GM12878 (cell line): ENCODE measurements around the gene TLX2.

Experiments
- CTCF ChIP-seq, 3 experiments: IDR thresholded peaks in 2 of 3; conservative IDR thresholded peaks in 1 of 3; 2 replicates each; pipeline ENCODE4 v1.5.1; 2011; ENCODE audit warnings: low read depth in 3 of 3, low read length in 3 of 3, mild to moderate bottlenecking in 3 of 3, control low read depth in 2 of 3, moderate library complexity in 2 of 3, inconsistent platforms in 1 of 3, mixed read lengths in 1 of 3; ENCODE audit not compliant: control insufficient read depth in 2 of 3, insufficient read depth in 1 of 3; ENCODE audit errors: extremely low read depth in 1 of 3
- FOS ChIP-seq: IDR thresholded peaks from 3 replicates; pipeline ENCODE4 v1.6.1; 2011; ENCODE audit warnings: borderline replicate concordance; ENCODE audit not compliant: insufficient read length; ENCODE audit errors: extremely low read depth
- HSF1 ChIP-seq: fragments of 150-350 bp; IDR thresholded peaks from 2 replicates; pipeline ENCODE4 v1.6.1; 2014; ENCODE audit warnings: mild to moderate bottlenecking, low read depth, low read length
- MEF2A ChIP-seq: IDR thresholded peaks from 2 replicates; pipeline ENCODE4 v1.6.1; 2011; ENCODE audit warnings: low read depth, mild to moderate bottlenecking, low read length, moderate library complexity; ENCODE audit not compliant: insufficient read depth
- NR2C2 ChIP-seq: IDR thresholded peaks from 2 replicates; pipeline ENCODE4 v1.6.1; 2011; ENCODE audit warnings: borderline replicate concordance, low read depth; ENCODE audit not compliant: control insufficient read depth, insufficient read length
- POLR2A ChIP-seq: IDR thresholded peaks from 2 replicates; pipeline ENCODE4 v1.6.1; 2011; ENCODE audit warnings: low read depth, mild to moderate bottlenecking, low read length
- RBBP5 ChIP-seq: fragments of 200-600 bp; sonication (generic); conservative IDR thresholded peaks from 2 replicates; pipeline ENCODE4 v1.6.1; 2016
- SMC3 ChIP-seq: IDR thresholded peaks from 2 replicates; pipeline ENCODE4 v1.6.1; 2011; ENCODE audit warnings: low read length, improper control_type of control experiment, borderline replicate concordance

DNA sequence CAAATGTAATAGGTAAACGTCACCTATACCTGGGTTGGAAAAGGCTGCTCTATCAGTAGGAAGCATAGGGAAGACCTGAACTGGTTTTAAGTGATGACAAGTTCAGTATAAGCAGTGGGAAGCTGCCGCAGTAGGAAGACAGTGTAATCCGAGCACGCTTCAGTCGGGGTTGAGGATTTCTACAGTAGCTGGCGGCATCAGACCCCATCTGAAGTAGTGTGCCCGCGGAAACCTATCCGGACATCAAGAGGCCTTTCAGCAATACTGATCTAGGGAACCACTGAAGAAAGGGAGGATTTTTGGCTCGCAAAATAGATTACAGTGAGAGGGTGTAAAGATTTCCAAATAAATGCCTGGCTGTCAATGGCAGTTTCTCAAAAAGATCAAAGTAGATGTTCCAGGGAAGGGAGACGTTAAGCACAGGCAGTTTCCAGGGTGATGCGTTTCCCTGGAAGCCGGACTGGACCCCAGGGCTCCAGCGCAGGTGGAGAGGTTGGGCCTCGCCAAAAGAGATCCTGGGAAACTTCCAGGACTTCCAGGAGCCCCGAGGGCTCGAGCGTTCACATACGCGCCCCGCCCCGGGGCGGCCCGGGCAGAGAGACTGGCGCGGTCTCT lies 34.1 kb downstream of the TLX2 start:
- TF ChIP-seq SMC3 (no peak), RBBP5 (no peak), CTCF (IDR thresholded peaks at IDR 0.05 in 2 of 3, conservative IDR thresholded peaks at IDR 0.05 in 1 of 3; ENCODE audit: control insufficient read depth in 2 of 3, extremely low read depth in 1 of 3, insufficient read depth in 1 of 3, low read depth in 3 of 3, low read length in 3 of 3) (no peak), NR2C2 (no peak), FOS (no peak), POLR2A (no peak), MEF2A (no peak), HSF1 (no peak)
